ENCODE data around the gene PECR. TPM values are rescaled to one million over a fixed set of nuclear protein-coding genes. Genes with fewer than 3 reads are reported as not detected.
"Not testable (repeated sequence)": the region's sequence is repeated elsewhere in the genome, so short reads cannot be mapped to it uniquely, and the experiment has no call there.

The PECR gene
- total and polyA plus RNA-seq, 10 donors = 5.0 to 16.9 (median 9.9) TPM

DNA sequence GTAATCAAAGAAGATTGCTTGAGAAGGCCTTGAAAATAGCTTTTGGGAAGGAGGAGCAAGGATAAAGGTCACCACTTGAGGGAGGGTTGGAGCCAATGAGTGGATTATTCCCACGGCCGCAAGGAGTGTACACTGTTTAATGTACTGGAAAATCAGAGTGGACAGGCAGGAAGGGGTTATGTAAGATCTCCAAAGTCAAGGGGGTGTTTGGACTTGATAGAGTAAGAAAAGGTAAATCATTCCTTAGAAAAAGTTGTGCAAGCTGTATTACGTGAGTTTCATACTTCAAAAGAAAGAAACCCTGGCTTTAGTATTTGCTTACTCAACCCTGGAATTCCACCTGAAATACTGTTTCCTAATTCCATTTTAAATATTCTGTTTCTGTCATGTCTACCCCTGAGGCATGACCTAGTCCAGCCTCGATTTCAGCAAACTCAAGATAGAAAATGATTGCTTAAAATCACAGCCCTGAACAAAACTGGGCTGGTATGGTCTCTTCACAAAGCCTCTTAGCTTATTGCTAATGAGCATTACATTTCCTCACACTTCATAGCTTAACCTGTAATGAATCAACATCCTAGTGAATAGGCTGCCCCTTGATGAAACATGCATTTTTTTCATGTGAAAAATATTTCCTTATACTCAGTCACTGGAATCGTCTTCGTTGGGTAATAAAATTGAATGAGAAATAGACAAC, 69.3 kb downstream of the PECR start:
- WGBS, 5 donors = 29 to 43% (median 33%) methylated on average over 6 of the region's 6 CpGs
- intact Hi-C loops (cut with DNase I; ENCODE audit: low total_unique reads) = loop anchor here (10.0 kb wide), 1 partner anchor 57 kb away; no protein-coding TSS in a partner anchor
- Histone ChIP-seq H3K27ac (no peak overlapping the region), H3K4me1 (peaks cover 3 to 45% (median 26%) of the 10 kb centered on the region in 6 donors), H3K9me3 (no peaks in the 10 kb centered on the region), H3K36me3 (no peaks in the 10 kb centered on the region), H3K4me3 (peak overlapping the region in 7 of 8 donors; percentile 41 to 84 (median 58)), H3K27me3 (replicated peaks in 1 of 7) (no peaks in the 10 kb centered on the region)
- TF ChIP-seq POLR2A (IDR thresholded peaks at IDR 0.05) = no peak
- no peak for TF ChIP-seq CTCF (IDR thresholded peaks at IDR 0.05 in 8 of 11, conservative IDR thresholded peaks at IDR 0.05 in 3 of 11)
- no peak for TF ChIP-seq POLR2AphosphoS5 (IDR thresholded peaks at IDR 0.05)
- no peak for DNase-seq

DNA sequence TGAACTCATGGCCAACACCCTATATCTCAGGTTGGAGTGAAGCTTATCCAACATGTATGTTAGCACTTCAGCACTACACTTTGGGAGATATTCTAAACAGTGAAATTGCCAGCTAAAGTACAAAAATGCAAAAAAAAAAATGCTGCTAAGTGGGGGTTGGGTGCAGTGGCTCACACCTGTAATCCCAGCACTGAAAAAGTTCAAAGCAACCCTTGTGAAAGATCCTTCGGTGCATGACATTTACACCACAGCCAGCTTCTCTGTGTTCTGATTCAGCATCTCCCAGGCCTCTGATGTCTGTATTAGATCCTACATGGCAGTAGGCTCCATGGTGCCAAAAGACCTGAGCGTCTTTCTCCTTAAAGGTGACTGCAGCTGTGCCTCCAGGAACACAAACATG, 72.4 kb downstream of the PECR start:
- H3K4me3 ChIP-seq; intact Hi-C loops (cut with DNase I; ENCODE audit: low total_unique reads); H3K36me3 ChIP-seq; H3K9me3 ChIP-seq; H3K27me3 ChIP-seq (replicated peaks in 1 of 7); DNase-seq; H3K27ac ChIP-seq: not testable (repeated sequence)
- WGBS, 5 donors = 72 to 88% (median 82%) methylated on average over 2 of the region's 2 CpGs
- peaks cover 3 to 50% (median 34%) of the 10 kb centered on the region in 6 donors for H3K4me1 ChIP-seq

DNA sequence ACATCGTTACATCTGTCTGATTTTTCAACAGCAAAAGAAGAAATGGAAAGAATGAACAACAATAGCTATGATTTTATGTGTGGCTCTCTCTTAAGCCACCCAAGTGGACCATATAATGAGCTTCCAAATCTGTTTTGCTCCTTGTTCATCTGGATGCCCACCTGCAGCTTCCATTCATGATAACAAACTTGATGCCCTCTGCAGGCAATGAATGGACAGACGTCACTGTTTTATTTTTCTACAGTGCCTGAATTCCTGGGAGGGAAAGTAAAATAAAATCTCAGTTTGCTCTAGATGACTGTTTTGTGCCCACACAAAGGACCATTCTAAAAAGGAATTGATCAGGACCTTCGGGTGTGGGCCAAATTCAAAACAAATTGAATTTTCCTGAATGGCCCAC, 73.2 kb downstream of the PECR start:
- no peaks in the 10 kb centered on the region for H3K36me3 ChIP-seq
- DNase-seq = no peak
- H3K9me3 ChIP-seq = no peaks in the 10 kb centered on the region
- no peak overlapping the region for H3K27ac ChIP-seq
- WGBS, 5 donors = 81 to 92% (median 84%) methylated on average over 3 of the region's 3 CpGs
- peaks cover 0 to 41% (median 26%) of the 10 kb centered on the region in 6 donors for H3K4me1 ChIP-seq
- TF ChIP-seq CTCF (IDR thresholded peaks at IDR 0.05 in 8 of 11, conservative IDR thresholded peaks at IDR 0.05 in 3 of 11) = no peak
- TF ChIP-seq POLR2AphosphoS5 (IDR thresholded peaks at IDR 0.05) = no peak
- no peak for TF ChIP-seq POLR2A (IDR thresholded peaks at IDR 0.05)
- intact Hi-C loops (cut with DNase I; ENCODE audit: low total_unique reads) = no loop called here
- H3K4me3 ChIP-seq = no peak overlapping the region
- no peaks in the 10 kb centered on the region for H3K27me3 ChIP-seq (replicated peaks in 1 of 7)

DNA sequence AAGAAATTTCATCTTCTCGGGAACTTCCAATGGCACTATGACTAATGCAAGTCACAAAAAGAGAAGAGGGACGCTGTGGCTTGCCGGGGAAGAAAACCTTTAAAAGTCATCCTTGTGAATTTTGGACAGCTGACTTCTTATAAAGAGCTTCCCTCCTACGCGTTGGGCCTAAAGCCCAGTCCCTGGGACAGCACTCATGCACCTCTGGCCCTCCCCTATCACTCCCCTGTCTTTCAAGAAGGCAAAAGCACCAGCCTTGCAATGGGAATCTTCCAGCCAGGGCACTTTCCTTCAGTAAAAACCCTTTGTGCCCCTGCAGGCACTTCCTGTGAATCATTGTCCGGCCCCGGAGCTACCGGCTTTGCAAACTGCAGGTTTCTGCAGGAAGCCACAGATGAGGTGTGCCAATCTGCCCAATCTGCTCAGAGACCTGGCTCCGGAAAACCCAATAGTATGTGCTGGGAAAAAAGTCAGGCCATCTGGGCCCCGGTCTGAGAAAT, 75.4 kb downstream of the PECR start:
- Histone ChIP-seq H3K4me1 (peaks cover 0 to 41% (median 16%) of the 10 kb centered on the region in 6 donors), H3K27me3 (replicated peaks in 1 of 7) (no peaks in the 10 kb centered on the region), H3K9me3 (no peaks in the 10 kb centered on the region), H3K36me3 (no peaks in the 10 kb centered on the region), H3K4me3 (peak overlapping the region in 1 of 8 donors; percentile 21), H3K27ac (peak overlapping the region in 2 of 8 donors; percentile 10 to 25)
- intact Hi-C loops (cut with DNase I; ENCODE audit: low total_unique reads) = no loop called here
- no peak for TF ChIP-seq CTCF (IDR thresholded peaks at IDR 0.05 in 8 of 11, conservative IDR thresholded peaks at IDR 0.05 in 3 of 11)
- TF ChIP-seq POLR2AphosphoS5 (IDR thresholded peaks at IDR 0.05) = no peak
- no peak for TF ChIP-seq POLR2A (IDR thresholded peaks at IDR 0.05)
- DNase-seq = peak; percentile 79
- 9 to 14% (median 12%) methylated on average over 10 of the region's 10 CpGs for WGBS, 5 donors

Measured in spleen (tissue), 11 donors.